ENCODE measurements around the gene ARHGAP4. TPM values are rescaled to one million over a fixed set of nuclear protein-coding genes. Genes with fewer than 3 reads are reported as not detected.

ARHGAP4 gene
- polyA plus RNA-seq, 1 donor: 33.2 TPM

DNA sequence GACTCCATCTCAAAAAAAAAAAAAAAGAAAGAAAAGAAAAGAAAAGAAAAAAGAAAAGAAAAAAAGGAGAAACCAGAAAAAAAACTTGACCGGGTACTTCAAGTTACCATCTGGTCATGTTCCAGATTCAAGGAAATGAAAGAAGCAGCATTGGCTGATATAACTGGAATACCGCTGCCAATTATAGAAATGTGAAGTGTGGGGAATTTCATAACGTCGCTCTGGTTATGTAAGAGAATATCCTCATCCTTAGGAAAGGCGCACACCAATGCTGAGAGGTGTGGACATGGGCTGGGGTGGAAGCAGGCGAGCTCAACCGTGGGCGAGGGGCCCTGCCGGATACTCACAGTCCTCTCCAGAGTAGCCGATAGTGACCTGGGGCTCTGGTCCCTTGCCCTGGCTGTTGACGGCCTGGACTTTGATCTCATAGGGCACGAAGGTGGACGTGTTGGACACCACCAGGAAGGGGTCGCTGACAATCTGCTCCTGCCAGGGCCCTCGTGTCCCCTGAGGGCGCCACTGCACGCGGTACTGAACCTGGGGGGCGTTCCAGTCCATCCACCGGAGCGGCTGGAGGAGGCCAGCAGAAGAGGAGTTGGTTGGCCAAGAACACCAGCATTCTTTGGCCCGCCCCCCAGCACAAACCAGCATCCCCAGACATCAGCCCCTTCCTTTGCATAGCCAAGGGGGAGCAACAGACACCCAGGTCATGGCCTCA, 59.6 kb downstream of the ARHGAP4 start:
- no CpG with 5 or more reads among the region's 22 CpGs for WGBS (ENCODE audit: insufficient coverage, low lambda C conversion rate)
- DNase-seq: no peak

DNA sequence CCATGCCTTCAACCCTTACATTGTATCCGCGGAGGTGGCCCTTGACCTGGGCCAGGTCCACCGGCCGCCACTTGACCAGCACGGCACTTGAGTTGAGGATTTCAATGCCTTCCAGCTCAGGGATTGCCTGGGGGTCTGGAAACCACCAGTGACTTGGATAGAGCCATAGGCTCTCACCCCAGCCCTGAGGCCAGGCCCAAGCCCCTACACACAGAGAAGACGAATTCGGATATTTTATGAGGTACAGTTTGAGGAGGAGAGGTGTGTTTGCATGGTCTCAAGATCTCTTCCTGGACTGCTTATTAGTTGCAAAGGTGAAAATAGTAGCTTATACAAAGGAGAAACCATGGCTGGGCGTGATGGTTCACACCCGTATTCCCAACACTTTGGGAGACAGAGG, 60.4 kb downstream of the ARHGAP4 start:
- no peak for DNase-seq
- Histone ChIP-seq H3K9me3 (ENCODE audit: control insufficient read depth, low read depth, low read length) (no peaks in the 10 kb centered on the region), H3K4me3 (ENCODE audit: low read length) (no peak overlapping the region), H3K4me1 (ENCODE audit: control insufficient read depth, insufficient read depth, low read length) (no peaks in the 10 kb centered on the region), H3K27ac (ENCODE audit: low read length) (no peak overlapping the region), H3K36me3 (ENCODE audit: control insufficient read depth, insufficient read depth, low read length) (no peaks in the 10 kb centered on the region), H3K27me3 (ENCODE audit: control insufficient read depth, insufficient read depth, low read length) (peaks cover 19% of the 10 kb centered on the region)
- no CpG with 5 or more reads among the region's 9 CpGs for WGBS (ENCODE audit: insufficient coverage, low lambda C conversion rate)

More for the DNA sequence above, 59.6 kb downstream of the ARHGAP4 start:
- Histone ChIP-seq H3K4me1 (ENCODE audit: control insufficient read depth, insufficient read depth, low read length) (no peaks in the 10 kb centered on the region), H3K27ac (ENCODE audit: low read length) (no peak overlapping the region), H3K9me3 (ENCODE audit: control insufficient read depth, low read depth, low read length) (no peaks in the 10 kb centered on the region), H3K4me3 (ENCODE audit: low read length) (no peak overlapping the region), H3K36me3 (ENCODE audit: control insufficient read depth, insufficient read depth, low read length) (no peaks in the 10 kb centered on the region), H3K27me3 (ENCODE audit: control insufficient read depth, insufficient read depth, low read length) (peaks cover 19% of the 10 kb centered on the region)

DNA sequence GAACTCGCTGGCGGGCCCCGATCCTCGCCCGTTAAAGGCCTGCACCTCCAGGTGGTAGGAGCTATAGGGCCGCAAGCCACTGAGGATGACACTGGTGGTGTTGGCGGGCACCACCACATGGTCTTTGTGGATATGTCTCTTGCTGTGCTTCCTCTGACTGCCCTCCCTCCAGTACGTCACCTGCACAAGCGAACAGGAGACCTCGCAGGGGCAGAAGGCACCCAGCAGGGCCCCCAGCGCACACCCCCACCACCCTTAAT, 60.8 kb downstream of the ARHGAP4 start:
- Histone ChIP-seq H3K27ac (ENCODE audit: low read length) (no peak overlapping the region), H3K36me3 (ENCODE audit: control insufficient read depth, insufficient read depth, low read length) (no peaks in the 10 kb centered on the region), H3K4me1 (ENCODE audit: control insufficient read depth, insufficient read depth, low read length) (no peaks in the 10 kb centered on the region), H3K4me3 (ENCODE audit: low read length) (no peak overlapping the region), H3K9me3 (ENCODE audit: control insufficient read depth, low read depth, low read length) (no peaks in the 10 kb centered on the region), H3K27me3 (ENCODE audit: control insufficient read depth, insufficient read depth, low read length) (peaks cover 19% of the 10 kb centered on the region)
- WGBS (ENCODE audit: insufficient coverage, low lambda C conversion rate): no CpG with 5 or more reads among the region's 11 CpGs
- no peak for DNase-seq

DNA sequence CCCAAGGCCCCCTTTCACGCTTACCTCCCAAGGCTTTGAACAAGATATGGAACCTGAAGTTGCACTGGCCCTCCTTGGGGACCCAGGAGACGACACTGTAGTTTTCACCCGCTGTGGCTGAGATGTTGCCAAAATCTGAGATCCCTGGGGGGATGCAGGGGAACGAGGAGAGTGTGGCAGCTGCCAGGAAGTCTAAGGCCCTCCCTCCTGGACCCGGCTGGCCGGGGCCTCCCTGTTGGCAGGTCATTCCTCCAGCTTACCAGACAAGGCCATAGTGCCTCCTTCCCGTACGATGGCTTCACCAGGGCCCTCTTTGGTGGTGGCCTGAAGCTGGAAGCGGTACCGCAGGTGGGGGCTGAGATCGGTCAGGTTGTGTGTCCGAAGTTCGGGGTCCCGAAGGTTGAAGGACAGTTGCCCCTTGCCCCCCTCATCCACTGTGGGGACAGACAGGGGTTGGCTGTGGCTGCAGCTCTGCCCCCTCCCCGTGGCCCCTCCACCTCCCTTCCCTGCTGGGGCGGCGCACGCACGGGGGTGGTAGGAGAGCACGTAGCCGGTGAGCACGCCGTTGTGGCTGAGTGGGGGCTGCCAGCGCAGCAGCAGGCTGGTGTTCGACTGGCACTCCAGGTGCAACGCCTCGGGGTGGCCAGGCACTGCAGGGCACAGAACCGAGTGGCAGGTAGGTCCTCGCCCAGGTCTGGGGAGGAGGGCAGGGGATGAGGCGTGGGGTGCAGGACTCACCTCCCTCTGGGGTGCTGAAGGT, 61.3 kb downstream of the ARHGAP4 start:
- no CpG with 5 or more reads among the region's 30 CpGs for WGBS (ENCODE audit: insufficient coverage, low lambda C conversion rate)

DNA sequence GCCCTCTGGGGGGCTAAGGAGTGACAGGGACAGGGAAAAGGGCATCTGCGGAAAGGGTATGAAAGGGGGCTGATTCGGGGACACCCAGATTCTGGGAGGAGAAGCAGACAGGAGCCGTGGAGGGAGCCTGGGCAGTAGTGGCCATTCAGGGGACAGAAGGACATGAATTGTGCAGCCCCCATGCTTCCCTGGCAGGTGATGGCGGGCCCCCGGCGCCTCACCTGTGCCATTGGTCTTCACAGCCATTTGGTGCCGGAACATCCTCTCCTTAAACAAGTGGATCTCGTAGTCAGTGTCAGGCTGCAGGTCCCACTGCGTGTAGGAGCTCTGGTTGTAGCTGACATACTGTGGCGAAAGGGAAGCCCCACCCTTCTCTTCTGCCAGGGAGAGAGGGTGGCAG, 62.0 kb downstream of the ARHGAP4 start:
- no peak for DNase-seq
- H3K9me3 ChIP-seq (ENCODE audit: control insufficient read depth, low read depth, low read length): no peaks in the 10 kb centered on the region
- H3K27me3 ChIP-seq (ENCODE audit: control insufficient read depth, insufficient read depth, low read length): peaks cover 19% of the 10 kb centered on the region
- no peak overlapping the region for H3K4me3 ChIP-seq (ENCODE audit: low read length)
- WGBS (ENCODE audit: insufficient coverage, low lambda C conversion rate): no CpG with 5 or more reads among the region's 10 CpGs
- H3K27ac ChIP-seq (ENCODE audit: low read length): no peak overlapping the region
- H3K4me1 ChIP-seq (ENCODE audit: control insufficient read depth, insufficient read depth, low read length): no peaks in the 10 kb centered on the region
- no peaks in the 10 kb centered on the region for H3K36me3 ChIP-seq (ENCODE audit: control insufficient read depth, insufficient read depth, low read length)

More for the DNA sequence above, 61.3 kb downstream of the ARHGAP4 start:
- no peaks in the 10 kb centered on the region for H3K4me1 ChIP-seq (ENCODE audit: control insufficient read depth, insufficient read depth, low read length)
- H3K27ac ChIP-seq (ENCODE audit: low read length): no peak overlapping the region
- no peak overlapping the region for H3K4me3 ChIP-seq (ENCODE audit: low read length)
- DNase-seq: no peak
- H3K36me3 ChIP-seq (ENCODE audit: control insufficient read depth, insufficient read depth, low read length): no peaks in the 10 kb centered on the region
- H3K27me3 ChIP-seq (ENCODE audit: control insufficient read depth, insufficient read depth, low read length): peaks cover 19% of the 10 kb centered on the region
- no peaks in the 10 kb centered on the region for H3K9me3 ChIP-seq (ENCODE audit: control insufficient read depth, low read depth, low read length)

DNA sequence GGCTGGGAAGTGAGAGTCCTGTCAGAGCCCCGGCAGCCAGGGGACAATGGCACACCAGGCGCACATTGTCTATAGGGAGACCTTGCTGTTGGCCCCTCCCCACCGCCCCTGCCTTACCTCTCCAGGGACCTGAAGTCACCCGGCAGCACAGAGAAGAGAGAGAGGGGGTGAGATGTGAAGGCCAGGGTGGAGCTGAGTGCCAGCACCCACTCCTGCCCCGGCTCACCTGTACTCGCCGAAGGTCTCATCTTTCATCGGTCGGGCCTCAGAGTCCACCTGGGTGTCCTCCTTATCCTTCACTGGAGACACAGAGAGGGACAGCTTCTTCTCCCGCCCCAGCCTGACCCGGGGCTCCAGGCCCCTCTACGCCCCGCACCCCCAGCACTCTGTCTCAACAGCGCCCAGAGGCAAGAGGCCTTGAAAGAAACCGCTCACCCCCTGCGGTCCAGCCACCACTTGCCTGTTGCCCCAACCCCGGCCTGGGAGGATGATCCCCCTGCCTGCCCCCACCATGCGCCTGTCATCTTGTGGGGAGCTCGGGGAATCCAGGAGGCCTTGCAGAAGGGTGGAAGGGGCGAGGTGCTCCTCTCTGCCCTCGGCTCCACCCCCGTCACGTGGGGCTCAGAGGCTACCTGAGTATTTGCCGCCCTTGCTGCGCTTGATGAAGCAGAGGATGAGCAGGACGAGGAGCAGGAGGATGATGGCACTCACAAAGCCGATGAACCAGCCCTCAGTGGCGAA, 62.6 kb downstream of the ARHGAP4 start:
- H3K27me3 ChIP-seq (ENCODE audit: control insufficient read depth, insufficient read depth, low read length): peaks cover 19% of the 10 kb centered on the region
- no peak overlapping the region for H3K27ac ChIP-seq (ENCODE audit: low read length)
- DNase-seq: no peak
- H3K9me3 ChIP-seq (ENCODE audit: control insufficient read depth, low read depth, low read length): no peaks in the 10 kb centered on the region
- no peaks in the 10 kb centered on the region for H3K36me3 ChIP-seq (ENCODE audit: control insufficient read depth, insufficient read depth, low read length)
- no peaks in the 10 kb centered on the region for H3K4me1 ChIP-seq (ENCODE audit: control insufficient read depth, insufficient read depth, low read length)
- H3K4me3 ChIP-seq (ENCODE audit: low read length): no peak overlapping the region
- WGBS (ENCODE audit: insufficient coverage, low lambda C conversion rate): no CpG with 5 or more reads among the region's 28 CpGs

DNA sequence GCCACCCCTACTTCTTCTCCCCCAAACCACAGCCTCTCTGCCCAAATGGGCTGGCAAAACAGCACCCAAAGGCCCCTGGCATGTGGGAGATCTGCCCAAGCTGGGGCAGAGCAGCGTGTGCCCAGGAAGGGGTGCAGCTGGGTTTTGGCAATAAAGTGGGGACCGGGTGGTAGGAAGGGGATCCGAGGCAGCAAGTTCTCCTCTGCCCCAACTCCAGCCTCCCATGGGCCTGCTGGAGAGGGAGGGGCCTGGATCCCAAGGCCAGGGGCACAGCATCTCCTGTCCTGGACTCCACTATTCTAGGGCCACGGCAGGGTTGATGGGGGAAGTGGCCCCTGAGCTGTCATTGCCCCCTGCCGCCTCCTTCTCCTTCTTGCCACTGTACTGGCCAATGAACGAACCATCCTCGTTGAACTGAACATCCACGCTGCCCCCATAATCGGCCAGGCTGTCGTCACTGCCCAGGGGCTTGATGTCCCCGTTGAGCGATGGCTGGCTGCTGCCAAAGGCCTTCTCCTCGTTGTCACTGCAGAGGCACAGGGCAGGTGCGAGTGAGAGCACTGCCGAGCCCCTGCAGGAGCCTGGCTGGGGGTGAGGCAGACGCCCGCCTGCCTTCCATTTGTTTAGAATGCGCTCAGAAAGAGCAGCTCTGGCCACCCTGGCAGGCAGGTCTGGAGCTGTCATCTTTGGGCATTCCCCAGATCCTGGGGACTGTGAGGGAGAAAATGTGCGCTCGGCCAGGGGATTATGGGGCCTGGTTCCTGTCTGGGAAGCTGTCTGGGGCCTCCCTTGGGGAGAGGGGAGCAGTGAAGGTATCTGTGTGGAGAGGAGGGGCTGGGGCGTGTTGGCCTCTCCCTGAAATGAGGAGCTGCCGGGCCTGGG, 63.5 kb downstream of the ARHGAP4 start:
- WGBS (ENCODE audit: insufficient coverage, low lambda C conversion rate): no CpG with 5 or more reads among the region's 22 CpGs
- Histone ChIP-seq H3K4me1 (ENCODE audit: control insufficient read depth, insufficient read depth, low read length) (no peaks in the 10 kb centered on the region), H3K36me3 (ENCODE audit: control insufficient read depth, insufficient read depth, low read length) (no peaks in the 10 kb centered on the region), H3K27me3 (ENCODE audit: control insufficient read depth, insufficient read depth, low read length) (peaks cover 19% of the 10 kb centered on the region), H3K27ac (ENCODE audit: low read length) (no peak overlapping the region), H3K4me3 (ENCODE audit: low read length) (no peak overlapping the region), H3K9me3 (ENCODE audit: control insufficient read depth, low read depth, low read length) (no peaks in the 10 kb centered on the region)
- no peak for DNase-seq

DNA sequence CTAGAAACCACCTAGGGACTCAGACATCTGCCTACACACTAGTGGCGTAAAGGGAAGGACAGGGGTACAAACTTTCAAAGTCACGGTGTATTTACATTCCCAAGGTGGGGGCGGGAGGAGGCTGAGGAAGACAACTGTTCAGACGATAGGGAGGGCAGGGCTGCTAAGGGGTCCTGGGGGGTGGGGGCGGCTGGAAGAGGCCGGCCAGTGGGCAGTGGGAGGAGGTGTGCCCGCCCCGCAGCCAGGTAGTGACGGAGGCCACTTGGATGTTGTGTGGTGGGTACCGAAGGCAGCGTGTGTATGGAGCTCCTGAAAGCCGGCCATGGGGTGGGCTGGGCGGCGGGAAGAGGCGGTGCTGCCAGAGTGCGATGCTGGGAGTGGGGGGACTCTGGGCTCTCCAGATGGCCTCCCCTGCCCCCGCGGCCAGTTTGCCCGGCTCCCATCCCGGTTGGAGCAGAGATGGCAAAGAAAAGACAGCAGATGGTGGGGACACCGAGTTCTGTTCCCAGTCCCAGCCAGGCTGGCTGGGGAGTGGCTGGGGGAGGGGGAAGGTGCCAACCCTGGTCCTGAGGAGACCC, 64.2 kb downstream of the ARHGAP4 start:
- DNase-seq: no peak
- no peaks in the 10 kb centered on the region for H3K36me3 ChIP-seq (ENCODE audit: control insufficient read depth, insufficient read depth, low read length)
- no peaks in the 10 kb centered on the region for H3K4me1 ChIP-seq (ENCODE audit: control insufficient read depth, insufficient read depth, low read length)
- H3K9me3 ChIP-seq (ENCODE audit: control insufficient read depth, low read depth, low read length): no peaks in the 10 kb centered on the region
- no peak overlapping the region for H3K4me3 ChIP-seq (ENCODE audit: low read length)
- WGBS (ENCODE audit: insufficient coverage, low lambda C conversion rate): 20% methylated on average over 1 of the region's 21 CpGs
- no peak overlapping the region for H3K27ac ChIP-seq (ENCODE audit: low read length)
- H3K27me3 ChIP-seq (ENCODE audit: control insufficient read depth, insufficient read depth, low read length): peaks cover 19% of the 10 kb centered on the region

DNA sequence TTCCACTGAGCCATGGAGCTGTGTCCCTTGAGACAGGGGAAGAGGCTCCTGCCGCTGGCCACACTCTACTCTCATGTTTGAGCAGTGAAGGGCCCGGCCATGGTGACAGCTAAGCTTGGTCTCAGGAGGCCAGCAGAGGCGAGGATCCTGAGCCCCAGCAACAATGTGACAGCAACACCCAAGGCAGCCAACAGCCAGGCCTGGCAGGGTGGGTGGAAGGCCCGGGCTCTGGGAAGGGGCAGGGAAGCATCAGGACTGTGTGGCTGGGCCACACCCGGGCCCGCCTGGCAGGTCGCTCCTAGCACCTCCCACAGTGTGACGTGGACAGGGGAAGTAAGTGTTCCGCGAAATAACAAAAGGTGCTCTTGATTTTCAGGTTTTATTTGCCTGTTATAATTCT, 64.9 kb downstream of the ARHGAP4 start:
- H3K36me3 ChIP-seq (ENCODE audit: control insufficient read depth, insufficient read depth, low read length): no peaks in the 10 kb centered on the region
- H3K9me3 ChIP-seq (ENCODE audit: control insufficient read depth, low read depth, low read length): no peaks in the 10 kb centered on the region
- WGBS (ENCODE audit: insufficient coverage, low lambda C conversion rate): no CpG with 5 or more reads among the region's 10 CpGs
- no peak overlapping the region for H3K27ac ChIP-seq (ENCODE audit: low read length)
- H3K4me1 ChIP-seq (ENCODE audit: control insufficient read depth, insufficient read depth, low read length): no peaks in the 10 kb centered on the region
- no peak for DNase-seq
- peaks cover 19% of the 10 kb centered on the region for H3K27me3 ChIP-seq (ENCODE audit: control insufficient read depth, insufficient read depth, low read length)
- no peak overlapping the region for H3K4me3 ChIP-seq (ENCODE audit: low read length)
